Activated naive CD8-positive, alpha-beta T cell (primary cell): ENCODE data around the gene AP1AR.

Experiments
- H3K27ac Mint-ChIP-seq: one replicate; pipeline ENCODE4 v1.8.0; 2021; ENCODE audit warnings: mixed read lengths
- H3K27me3 Mint-ChIP-seq: one replicate; pipeline ENCODE4 v1.8.0; 2021; ENCODE audit warnings: mixed read lengths
- H3K36me3 Mint-ChIP-seq: one replicate; pipeline ENCODE4 v1.8.0; 2021; ENCODE audit warnings: mixed read lengths
- H3K4me1 Mint-ChIP-seq: one replicate; pipeline ENCODE4 v1.8.0; 2021; ENCODE audit warnings: low read depth, mixed read lengths
- H3K4me3 Mint-ChIP-seq: one replicate; pipeline ENCODE4 v1.8.0; 2021; ENCODE audit warnings: mild to moderate bottlenecking, mixed read lengths
- H3K9me3 Mint-ChIP-seq: one replicate; pipeline ENCODE4 v1.8.0; 2021; ENCODE audit warnings: low read depth, mixed read lengths

AP1AR gene

DNA sequence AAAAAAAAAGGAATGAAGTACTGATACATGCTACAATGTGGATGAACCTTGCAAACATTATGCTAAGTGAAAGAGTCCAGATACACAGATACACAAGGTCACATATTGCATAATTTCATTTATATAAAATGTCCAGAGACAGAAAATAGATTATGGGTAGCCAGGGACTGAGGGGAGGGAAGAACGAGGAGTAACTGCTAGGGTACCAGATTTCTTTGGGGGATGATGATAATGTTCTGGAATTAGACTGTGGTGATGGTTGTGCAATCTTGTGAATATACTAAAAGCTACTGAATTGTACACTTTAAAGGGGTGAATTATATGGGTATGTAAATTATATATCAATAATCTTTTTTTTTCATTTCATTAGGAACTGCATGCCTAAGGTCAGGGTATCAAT, 20.8 kb upstream of the AP1AR start:
- H3K27ac Mint-ChIP-seq, result no peak overlapping the region
- no peaks in the 10 kb centered on the region for H3K36me3 Mint-ChIP-seq
- no peak overlapping the region for H3K4me3 Mint-ChIP-seq
- H3K9me3 Mint-ChIP-seq, result no peaks in the 10 kb centered on the region
- peaks cover 4% of the 10 kb centered on the region for H3K4me1 Mint-ChIP-seq
- H3K27me3 Mint-ChIP-seq, result no peaks in the 10 kb centered on the region

DNA sequence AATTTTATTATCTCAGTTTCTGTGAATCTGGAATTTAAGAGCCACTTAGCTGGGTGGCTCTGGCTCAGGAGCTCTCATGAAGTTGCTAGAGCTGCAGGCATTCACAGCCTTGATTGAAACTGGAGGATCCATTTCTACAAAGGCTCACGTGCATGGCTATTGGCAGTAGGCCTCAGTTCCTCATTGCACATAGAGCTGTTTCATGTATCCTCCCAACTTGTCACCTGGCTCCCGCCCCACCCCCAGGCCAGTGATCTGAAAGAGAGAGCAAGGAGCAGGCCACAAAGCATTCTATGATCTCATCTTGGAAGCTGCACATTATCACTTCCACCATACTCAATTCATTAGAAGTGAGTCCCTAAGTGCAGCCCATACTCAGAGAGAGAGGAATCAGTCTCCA, 18.5 kb upstream of the AP1AR start:
- peaks cover 4% of the 10 kb centered on the region for H3K4me1 Mint-ChIP-seq
- H3K9me3 Mint-ChIP-seq, result no peaks in the 10 kb centered on the region
- no peaks in the 10 kb centered on the region for H3K36me3 Mint-ChIP-seq
- no peak overlapping the region for H3K27ac Mint-ChIP-seq
- H3K4me3 Mint-ChIP-seq, result no peak overlapping the region
- H3K27me3 Mint-ChIP-seq, result no peaks in the 10 kb centered on the region

DNA sequence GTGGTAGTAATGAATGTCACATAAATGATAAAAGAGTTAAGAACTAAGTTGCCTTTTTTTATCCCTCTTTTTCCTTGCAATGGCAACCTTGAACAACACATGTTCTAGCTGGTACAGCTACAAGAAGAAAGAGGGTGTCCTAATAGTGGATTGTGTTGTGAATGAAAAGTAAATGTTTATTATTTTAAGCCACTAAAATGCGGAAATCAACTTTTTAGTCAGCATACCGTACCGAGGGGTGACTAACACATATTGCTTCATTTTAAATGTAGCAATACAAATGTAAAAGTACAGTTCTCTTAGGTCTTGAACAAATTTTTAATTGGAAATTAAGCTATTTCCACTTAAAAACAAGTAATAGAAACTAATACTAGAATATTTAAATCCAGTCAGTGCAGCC, 17.7 kb upstream of the AP1AR start:
- Mint-ChIP-seq H3K27ac (no peak overlapping the region), H3K36me3 (no peaks in the 10 kb centered on the region), H3K4me3 (no peak overlapping the region), H3K27me3 (no peaks in the 10 kb centered on the region), H3K4me1 (peaks cover 4% of the 10 kb centered on the region), H3K9me3 (no peaks in the 10 kb centered on the region)

DNA sequence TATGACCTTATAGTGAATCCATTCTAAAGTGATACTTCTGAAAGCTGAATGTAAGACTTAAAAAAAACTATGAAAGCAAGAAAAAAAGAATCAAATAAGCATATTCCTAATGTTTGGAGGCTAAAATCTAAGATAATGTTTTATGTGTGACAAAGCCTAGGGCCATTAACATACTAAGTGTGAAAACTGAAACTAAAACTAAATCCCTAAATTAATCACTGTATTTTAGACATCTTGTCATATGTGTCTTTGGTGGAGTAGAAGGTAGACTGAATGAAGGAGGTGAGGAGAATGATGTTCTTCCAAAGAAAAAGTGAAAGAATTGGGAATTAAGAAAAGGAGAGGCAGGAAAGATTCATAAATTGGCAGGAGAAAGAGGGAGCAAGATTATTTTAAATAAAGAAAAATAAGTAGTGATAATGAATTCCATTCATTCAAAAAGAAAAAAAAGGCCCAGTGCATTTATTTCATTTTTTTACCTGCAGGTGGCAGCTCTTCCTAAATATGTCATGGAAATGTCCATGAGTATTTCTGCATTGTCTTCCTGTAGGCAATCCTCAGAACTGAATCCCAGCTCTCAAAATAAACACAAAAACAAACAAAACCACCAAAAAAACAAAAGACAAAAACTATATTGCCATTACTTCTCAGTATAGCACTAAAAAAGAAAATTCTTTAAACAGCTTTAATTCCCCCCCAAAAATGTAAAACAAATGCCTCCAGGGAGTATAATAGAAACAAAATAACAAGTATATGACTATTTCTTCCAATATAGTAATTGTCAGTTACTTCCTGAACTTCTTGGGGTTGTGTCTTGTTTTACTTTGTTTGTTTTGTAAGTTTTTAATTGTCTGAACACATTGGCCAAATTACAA, 17.0 kb upstream of the AP1AR start:
- H3K4me3 Mint-ChIP-seq, result no peak overlapping the region
- H3K27ac Mint-ChIP-seq, result no peak overlapping the region
- H3K36me3 Mint-ChIP-seq, result no peaks in the 10 kb centered on the region
- no peaks in the 10 kb centered on the region for H3K27me3 Mint-ChIP-seq
- peaks cover 4% of the 10 kb centered on the region for H3K4me1 Mint-ChIP-seq
- H3K9me3 Mint-ChIP-seq, result no peaks in the 10 kb centered on the region

DNA sequence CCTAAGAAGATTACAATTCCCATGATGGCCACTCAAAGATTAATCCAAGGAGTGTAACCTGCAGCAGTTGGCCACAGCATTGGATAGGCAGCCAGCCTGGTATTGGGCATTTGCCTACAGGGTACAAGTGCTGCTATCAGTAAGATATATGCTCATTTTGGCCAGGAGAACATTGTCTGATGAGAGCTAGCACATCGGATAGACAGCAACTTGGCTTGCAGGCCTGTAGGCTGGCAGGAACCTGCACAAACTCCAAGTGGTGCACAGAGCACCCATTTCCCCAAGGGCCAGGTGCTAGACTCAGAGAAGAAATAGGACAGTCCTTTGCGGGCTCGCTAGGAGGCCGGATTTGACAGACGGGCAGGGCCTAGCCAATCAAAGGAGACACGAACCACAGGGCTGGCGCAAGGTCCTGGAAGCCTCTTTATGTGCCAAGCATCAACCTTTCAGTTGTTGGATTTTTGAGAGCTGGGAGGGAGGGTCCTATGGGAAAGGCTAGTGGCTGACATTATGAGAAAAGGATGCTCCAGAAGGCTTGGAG, 11.7 kb upstream of the AP1AR start:
- H3K27ac Mint-ChIP-seq, result no peak overlapping the region
- H3K4me1 Mint-ChIP-seq, result peaks cover 4% of the 10 kb centered on the region
- H3K4me3 Mint-ChIP-seq, result no peak overlapping the region
- no peaks in the 10 kb centered on the region for H3K36me3 Mint-ChIP-seq
- no peaks in the 10 kb centered on the region for H3K27me3 Mint-ChIP-seq
- H3K9me3 Mint-ChIP-seq, result no peaks in the 10 kb centered on the region

DNA sequence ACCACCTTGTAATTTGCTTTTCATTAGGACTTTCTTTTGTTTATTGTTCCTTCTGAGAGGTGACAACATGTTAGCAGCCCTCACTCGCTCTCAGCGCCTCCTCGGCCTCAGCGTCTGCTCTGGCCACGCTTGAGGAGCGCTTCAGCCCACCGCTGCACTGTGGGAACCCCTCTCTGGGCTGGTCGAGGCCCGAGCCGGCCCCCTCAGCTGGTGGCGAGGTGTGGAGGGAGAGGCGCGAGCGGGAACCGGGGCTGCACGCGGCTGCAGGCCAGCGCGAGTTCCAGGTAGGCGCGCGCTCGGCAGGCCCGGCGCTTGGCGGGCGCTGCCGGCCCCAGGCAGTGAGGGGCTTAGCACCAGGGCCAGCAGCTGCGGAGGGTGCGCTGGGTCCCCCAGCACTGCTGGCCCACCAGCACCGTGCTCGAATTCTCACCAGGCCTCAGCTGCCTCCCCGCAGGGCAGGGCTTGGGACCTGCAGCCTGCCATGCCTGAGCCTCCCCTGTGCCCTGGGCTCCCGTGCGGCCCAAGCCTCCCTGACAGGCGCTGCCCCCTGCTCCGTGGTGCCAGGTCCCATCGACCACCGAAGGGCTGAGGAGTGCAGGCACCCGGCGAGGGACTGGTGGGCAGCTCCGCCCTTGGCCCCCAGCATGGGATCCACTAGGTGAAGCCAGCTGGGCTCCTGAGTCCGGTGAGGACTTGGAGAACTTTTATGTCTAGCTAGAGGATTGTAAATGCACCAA, 9.2 kb upstream of the AP1AR start:
- Mint-ChIP-seq H3K4me3 (no peak overlapping the region), H3K36me3 (no peaks in the 10 kb centered on the region), H3K4me1 (peaks cover 4% of the 10 kb centered on the region), H3K27ac (no peak overlapping the region), H3K9me3 (no peaks in the 10 kb centered on the region), H3K27me3 (peaks cover 1% of the 10 kb centered on the region)

DNA sequence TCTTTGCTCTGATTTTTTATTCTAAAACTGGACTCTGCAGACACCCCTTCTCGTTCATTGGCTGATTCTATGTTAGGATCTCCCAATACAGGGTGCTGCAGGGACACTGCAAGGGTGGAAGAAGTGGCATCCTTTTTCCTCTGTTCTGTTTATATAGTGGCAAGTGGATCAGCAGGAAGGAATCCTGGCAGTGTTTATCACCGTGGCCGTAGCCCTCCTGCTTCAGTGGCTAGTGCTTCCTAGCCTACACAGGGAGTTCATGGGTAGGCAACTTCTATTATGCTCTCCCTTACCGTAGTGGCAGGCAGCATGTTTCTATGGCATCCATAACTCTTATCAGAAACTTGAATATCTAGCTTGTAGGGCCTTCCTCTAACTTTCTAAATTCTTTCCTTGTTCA, 6.4 kb upstream of the AP1AR start:
- no peak overlapping the region for H3K4me3 Mint-ChIP-seq
- no peaks in the 10 kb centered on the region for H3K9me3 Mint-ChIP-seq
- H3K27ac Mint-ChIP-seq, result no peak overlapping the region
- H3K4me1 Mint-ChIP-seq, result peaks cover 5% of the 10 kb centered on the region
- peaks cover 1% of the 10 kb centered on the region for H3K27me3 Mint-ChIP-seq
- no peaks in the 10 kb centered on the region for H3K36me3 Mint-ChIP-seq

DNA sequence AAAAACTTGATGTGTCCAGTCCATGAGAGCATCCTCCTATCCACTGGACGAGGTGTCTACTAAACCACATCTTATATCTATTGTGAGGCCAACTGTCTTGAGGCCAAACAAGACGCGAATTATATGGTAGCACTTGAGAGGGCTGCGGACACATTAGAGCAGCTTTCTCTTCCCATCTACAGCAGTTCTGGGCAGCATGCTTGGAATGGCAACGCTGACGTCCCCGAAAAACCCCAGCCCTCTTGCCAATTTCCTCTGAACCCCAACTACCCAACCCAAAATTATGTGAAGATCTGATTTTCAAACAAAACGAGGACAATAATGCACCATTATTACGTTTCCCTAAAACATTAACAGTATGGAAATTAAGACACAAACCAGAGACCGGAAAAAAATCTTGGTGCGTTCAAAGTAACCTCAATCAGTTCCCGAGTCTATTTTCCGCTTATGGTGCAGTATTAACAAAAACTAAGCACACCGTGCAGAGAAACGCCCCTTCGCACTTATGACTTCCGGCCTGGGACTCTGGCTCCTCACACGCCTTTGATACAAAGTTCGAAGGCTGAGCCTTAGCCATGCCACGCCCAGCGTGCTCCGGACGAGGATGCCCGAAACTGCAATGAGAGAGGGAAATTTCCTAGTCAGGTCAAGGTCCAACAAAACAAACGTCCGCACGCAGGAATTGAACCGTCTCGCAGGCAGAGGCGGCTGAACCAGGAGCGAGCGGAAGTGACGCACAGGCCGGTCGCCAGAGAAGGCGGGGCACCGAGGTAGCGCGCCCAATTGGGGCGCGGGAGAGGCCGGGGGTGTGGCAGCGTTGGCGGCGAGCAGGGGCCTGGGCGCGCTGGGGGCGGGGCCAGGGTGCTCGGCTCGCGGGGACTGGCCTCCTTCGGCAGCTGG, 458 bp upstream of the AP1AR start:
- peak overlapping the region; percentile 99 for H3K27ac Mint-ChIP-seq

DNA sequence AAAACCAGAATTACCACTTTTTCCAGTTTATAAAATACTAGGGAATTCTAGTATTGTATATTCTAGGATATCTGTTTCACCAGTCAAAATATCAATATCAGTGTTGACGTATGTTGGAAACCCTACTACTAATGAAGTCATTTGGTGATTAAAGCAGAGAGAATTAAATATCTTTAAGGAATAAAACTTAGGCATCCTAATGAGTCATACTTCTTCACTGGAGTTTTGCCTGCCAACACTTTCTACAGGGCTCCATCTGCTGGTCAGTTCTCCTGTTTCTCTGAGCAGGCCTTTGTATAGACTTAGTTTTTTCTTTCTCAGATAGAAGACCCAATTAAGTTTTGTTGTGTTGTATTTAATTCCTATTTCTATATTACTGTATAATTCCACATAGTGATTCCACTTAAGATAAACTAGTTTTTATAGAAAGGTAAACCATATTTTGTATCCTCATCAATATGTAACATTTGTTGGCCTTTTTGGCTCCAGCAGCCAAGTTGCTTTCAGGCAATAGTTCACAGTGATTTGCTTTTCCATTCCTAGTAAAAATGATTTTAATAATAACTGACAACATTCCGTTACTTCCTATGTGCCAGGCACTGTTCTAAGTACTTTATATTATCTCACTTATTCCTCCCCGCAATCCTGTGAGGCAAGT, 3.5 kb downstream of the AP1AR start:
- Mint-ChIP-seq H3K9me3 (no peaks in the 10 kb centered on the region), H3K4me3 (no peak overlapping the region), H3K27me3 (no peaks in the 10 kb centered on the region), H3K27ac (no peak overlapping the region), H3K4me1 (peaks cover 61% of the 10 kb centered on the region), H3K36me3 (peaks cover 9% of the 10 kb centered on the region)

More for the DNA sequence above, 458 bp upstream of the AP1AR start:
- Mint-ChIP-seq H3K36me3 (no peaks in the 10 kb centered on the region), H3K9me3 (no peaks in the 10 kb centered on the region), H3K4me3 (peak overlapping the region; percentile 97), H3K4me1 (peaks cover 41% of the 10 kb centered on the region), H3K27me3 (peaks cover 1% of the 10 kb centered on the region)

DNA sequence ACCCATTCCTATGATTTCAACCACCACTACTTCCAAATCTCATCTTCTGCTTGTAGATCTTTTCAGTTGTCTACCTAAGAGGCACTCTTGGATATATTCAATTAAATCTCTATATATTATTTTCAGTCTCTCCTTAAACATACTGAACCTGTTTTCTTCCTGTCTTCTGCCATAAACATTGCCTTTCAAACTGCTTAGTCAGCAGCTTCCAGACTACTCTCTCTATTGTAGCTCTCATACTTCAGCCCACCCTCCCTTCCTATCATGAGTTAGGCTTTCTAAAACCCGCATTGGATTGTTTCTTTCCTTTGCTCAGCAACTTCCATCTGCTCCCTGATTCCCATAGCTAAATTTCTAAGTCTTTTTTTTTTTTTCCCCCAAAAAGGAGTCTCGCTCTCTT, 4.5 kb downstream of the AP1AR start:
- Mint-ChIP-seq H3K4me3 (no peak overlapping the region), H3K27ac (no peak overlapping the region), H3K36me3 (peaks cover 9% of the 10 kb centered on the region), H3K4me1 (peaks cover 62% of the 10 kb centered on the region), H3K9me3 (no peaks in the 10 kb centered on the region), H3K27me3 (no peaks in the 10 kb centered on the region)

DNA sequence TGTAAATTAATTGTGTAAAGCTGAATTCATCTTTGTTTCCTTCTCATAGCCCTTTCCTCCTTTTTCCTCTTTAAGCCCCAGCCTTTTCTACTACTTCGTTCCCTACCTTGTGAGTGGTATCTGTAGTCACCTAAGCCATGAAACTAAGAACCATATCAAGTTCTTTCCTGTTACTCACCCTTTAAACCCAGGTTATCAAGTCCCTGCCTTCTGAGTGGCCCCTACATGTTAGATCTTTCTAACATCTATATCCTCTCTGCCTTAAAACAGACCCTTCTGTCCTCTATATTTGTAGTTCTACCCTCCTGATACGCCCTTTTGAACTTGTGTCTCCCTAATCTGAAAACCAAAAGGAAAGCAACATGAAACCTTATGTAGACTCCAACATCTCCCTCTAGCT, 7.2 kb downstream of the AP1AR start:
- peaks cover 52% of the 10 kb centered on the region for H3K4me1 Mint-ChIP-seq
- no peak overlapping the region for H3K4me3 Mint-ChIP-seq
- H3K36me3 Mint-ChIP-seq, result peaks cover 14% of the 10 kb centered on the region
- no peaks in the 10 kb centered on the region for H3K27me3 Mint-ChIP-seq
- no peaks in the 10 kb centered on the region for H3K9me3 Mint-ChIP-seq
- H3K27ac Mint-ChIP-seq, result no peak overlapping the region

DNA sequence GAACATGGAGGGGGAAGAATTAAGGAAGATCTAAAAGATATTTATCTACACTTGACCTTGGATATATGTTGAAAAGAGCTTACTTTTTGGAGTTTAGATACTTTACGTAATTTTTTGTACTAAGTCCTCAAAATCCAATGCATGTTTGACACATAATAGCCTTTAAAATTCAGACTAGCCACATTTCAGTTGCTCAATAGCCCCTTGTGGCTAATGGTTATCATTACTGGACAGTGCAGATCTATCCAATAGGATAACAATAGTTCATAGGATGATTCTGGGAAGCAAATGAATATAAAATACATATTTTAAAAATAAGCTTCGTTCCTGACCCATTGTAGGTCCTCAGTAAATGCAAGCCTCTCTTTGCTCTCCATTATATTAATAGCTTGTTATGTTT, 13.8 kb downstream of the AP1AR start:
- H3K27ac Mint-ChIP-seq, result no peak overlapping the region
- H3K27me3 Mint-ChIP-seq, result no peaks in the 10 kb centered on the region
- peaks cover 13% of the 10 kb centered on the region for H3K4me1 Mint-ChIP-seq
- H3K4me3 Mint-ChIP-seq, result no peak overlapping the region
- no peaks in the 10 kb centered on the region for H3K9me3 Mint-ChIP-seq
- H3K36me3 Mint-ChIP-seq, result peaks cover 8% of the 10 kb centered on the region

DNA sequence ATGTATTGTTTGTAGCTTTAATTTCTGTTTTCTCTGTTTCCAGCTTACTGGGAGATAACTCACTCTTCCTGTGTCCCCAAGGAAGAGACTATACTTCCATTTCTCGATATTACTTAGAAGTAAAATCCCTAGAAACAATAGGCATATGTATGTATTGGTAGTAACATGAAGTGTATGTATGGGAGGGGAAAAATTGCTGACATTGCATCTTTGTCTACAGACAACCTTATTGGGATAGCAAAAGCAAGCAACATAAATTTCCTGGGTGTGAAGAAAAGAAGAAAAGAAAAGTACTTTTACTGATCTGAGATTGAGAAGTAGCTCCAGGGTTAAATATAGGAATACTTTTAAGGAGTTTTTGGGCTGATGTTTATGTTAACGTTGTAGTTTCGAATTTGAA, 15.4 kb downstream of the AP1AR start:
- H3K36me3 Mint-ChIP-seq, result peaks cover 10% of the 10 kb centered on the region

DNA sequence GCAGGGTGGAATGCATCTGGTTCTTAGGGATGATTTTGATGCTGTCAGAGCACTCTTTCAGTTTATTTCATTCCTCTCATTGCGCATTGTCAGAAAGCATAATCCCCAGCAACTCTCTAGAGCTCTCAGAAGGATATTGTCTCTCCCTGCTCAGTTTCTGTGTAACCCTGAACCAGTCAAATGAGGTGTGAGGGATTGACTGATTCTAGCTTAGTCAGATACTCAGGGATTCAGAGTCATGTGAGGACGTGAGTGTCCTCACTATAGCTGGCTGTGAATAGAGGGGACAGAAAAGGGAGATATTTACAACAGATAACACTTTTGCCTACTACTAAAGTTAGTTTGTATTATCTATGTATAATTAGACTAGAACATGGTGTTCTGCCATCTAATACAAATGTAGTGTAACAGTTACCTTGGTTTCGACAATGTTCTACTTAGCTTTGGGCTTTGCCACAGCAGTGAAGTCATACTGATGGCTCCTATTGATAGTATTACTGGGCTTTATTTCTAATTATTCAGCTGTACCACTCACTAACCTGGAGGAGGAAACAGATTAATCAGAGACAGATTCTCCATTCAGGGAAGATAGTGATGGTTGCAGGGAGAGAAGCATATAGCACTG, 19.5 kb downstream of the AP1AR start:
- no peak overlapping the region for H3K27ac Mint-ChIP-seq
- H3K9me3 Mint-ChIP-seq, result no peaks in the 10 kb centered on the region
- no peaks in the 10 kb centered on the region for H3K27me3 Mint-ChIP-seq

More for the DNA sequence above, 15.4 kb downstream of the AP1AR start:
- no peaks in the 10 kb centered on the region for H3K9me3 Mint-ChIP-seq
- no peaks in the 10 kb centered on the region for H3K27me3 Mint-ChIP-seq
- peaks cover 15% of the 10 kb centered on the region for H3K4me1 Mint-ChIP-seq
- no peak overlapping the region for H3K27ac Mint-ChIP-seq
- no peak overlapping the region for H3K4me3 Mint-ChIP-seq

More for the DNA sequence above, 19.5 kb downstream of the AP1AR start:
- Mint-ChIP-seq H3K4me3 (no peak overlapping the region), H3K36me3 (peaks cover 8% of the 10 kb centered on the region), H3K4me1 (peaks cover 7% of the 10 kb centered on the region)
